ENCODE data around the gene SOCS2.
A peak's percentile ranks its signal among the peaks of the same experiment; 100 is the strongest.

- TF ChIP-seq CTCF (IDR thresholded peaks at IDR 0.05 in 2 of 3, conservative IDR thresholded peaks at IDR 0.05 in 1 of 3; ENCODE audit: borderline replicate concordance in 1 of 3, insufficient read depth in 1 of 3, low read depth in 2 of 3, low read length in 2 of 3) (peak; percentile 10 to 44 (median 33); a peak in 4 of 6 replicates), REST (IDR thresholded peaks at IDR 0.05; ENCODE audit: low read depth) (no peak), MAX (IDR thresholded peaks at IDR 0.05) (no peak), ATF3 (IDR thresholded peaks at IDR 0.05) (no peak), RAD21 (IDR thresholded peaks at IDR 0.05; ENCODE audit: low read depth) (peak; percentile 48), POLR2A (IDR thresholded peaks at IDR 0.05; ENCODE audit: borderline replicate concordance, extremely low read depth, insufficient read depth, insufficient read length) (no peak), POLR2AphosphoS5 (IDR thresholded peaks at IDR 0.05; ENCODE audit: low read depth, low read length) (no peak), EGR1 (IDR thresholded peaks at IDR 0.05; ENCODE audit: low read depth) (no peak), CBX3 (IDR thresholded peaks at IDR 0.05; ENCODE audit: low read depth) (no peak), EZH2 (IDR thresholded peaks at IDR 0.05) (no peak), YY1 (IDR thresholded peaks at IDR 0.05; ENCODE audit: extremely low read depth, insufficient replicate concordance, low read depth, low read length) (no peak), ELF1 (IDR thresholded peaks at IDR 0.05; ENCODE audit: borderline replicate concordance, low read depth) (no peak), SP1 (IDR thresholded peaks at IDR 0.05; ENCODE audit: low read depth) (no peak), CEBPB (IDR thresholded peaks at IDR 0.05; ENCODE audit: low read depth) (no peak)
Measured at GRCh38 chr12:93563807-93564538, 8.5 kb upstream of the SOCS2 start.

Data from HCT116 (cell line).